HG02759 (cell line): ENCODE results near the gene GALR3.
"Not testable (repeated sequence)": the region's sequence is repeated elsewhere in the genome, so short reads cannot be mapped to it uniquely, and the experiment has no call there.

Source experiments
- ATAC-seq: cut with Tn5 transposase; IDR thresholded peaks from one replicate; pipeline ENCODE4 v1.9.1; 2021; ENCODE audit warnings: mild to moderate bottlenecking, moderate library complexity; ENCODE audit not compliant: unreplicated experiment

GALR3 gene, protein sequence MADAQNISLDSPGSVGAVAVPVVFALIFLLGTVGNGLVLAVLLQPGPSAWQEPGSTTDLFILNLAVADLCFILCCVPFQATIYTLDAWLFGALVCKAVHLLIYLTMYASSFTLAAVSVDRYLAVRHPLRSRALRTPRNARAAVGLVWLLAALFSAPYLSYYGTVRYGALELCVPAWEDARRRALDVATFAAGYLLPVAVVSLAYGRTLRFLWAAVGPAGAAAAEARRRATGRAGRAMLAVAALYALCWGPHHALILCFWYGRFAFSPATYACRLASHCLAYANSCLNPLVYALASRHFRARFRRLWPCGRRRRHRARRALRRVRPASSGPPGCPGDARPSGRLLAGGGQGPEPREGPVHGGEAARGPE

DNA sequence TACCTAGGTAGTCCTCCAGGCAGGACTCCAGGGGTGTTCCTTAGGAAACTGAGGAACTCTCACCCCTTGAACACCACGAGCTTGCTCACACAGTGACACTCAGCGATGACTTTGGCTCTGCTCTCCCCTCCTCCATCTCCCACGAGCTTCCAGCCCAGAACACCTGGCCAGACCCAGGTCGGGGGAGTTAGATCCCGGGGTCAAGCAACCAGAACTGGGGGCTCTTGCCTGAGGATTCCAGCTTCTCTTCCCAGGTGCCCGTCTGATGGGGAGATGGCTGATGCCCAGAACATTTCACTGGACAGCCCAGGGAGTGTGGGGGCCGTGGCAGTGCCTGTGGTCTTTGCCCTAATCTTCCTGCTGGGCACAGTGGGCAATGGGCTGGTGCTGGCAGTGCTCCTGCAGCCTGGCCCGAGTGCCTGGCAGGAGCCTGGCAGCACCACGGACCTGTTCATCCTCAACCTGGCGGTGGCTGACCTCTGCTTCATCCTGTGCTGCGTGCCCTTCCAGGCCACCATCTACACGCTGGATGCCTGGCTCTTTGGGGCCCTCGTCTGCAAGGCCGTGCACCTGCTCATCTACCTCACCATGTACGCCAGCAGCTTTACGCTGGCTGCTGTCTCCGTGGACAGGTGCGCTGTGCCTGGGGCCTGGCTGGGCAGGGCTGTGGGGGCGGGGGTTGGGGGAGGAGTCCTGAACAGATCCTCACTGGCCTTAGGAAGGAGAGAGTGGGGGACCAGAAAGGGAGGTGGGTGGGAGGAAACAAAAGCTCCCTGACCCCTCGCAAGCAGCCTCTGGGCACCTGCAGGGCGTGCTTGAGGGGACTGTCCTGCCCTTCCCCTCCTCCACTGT lies at the start of gene GALR3:
Gene GALR3 (plus strand): TSS at position 249 of the 852 bp plus-strand sequence. CDS start 25 bp downstream, at position 274.
- no peak for ATAC-seq

DNA sequence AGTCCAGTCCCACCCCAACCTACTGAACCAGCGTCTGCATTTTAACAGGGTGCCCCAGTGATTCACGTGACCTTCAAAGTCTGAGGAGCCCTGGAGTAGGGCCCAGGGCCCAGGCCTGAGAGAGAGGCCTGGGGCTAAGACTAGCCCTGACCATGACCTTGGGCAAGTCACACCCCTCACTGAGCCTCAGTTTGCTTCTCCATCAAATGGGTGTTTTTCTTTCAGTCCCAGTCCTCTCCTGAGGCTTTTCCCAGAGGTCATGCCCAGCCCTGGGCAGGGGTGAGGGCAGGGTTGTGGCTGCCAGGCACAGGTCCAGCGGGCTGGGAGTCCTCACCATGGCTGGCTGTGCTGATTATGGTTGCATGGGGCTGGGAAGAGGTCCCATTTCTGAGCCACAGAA lies 48.5 kb upstream of the GALR3 start:
- ATAC-seq: no peak

DNA sequence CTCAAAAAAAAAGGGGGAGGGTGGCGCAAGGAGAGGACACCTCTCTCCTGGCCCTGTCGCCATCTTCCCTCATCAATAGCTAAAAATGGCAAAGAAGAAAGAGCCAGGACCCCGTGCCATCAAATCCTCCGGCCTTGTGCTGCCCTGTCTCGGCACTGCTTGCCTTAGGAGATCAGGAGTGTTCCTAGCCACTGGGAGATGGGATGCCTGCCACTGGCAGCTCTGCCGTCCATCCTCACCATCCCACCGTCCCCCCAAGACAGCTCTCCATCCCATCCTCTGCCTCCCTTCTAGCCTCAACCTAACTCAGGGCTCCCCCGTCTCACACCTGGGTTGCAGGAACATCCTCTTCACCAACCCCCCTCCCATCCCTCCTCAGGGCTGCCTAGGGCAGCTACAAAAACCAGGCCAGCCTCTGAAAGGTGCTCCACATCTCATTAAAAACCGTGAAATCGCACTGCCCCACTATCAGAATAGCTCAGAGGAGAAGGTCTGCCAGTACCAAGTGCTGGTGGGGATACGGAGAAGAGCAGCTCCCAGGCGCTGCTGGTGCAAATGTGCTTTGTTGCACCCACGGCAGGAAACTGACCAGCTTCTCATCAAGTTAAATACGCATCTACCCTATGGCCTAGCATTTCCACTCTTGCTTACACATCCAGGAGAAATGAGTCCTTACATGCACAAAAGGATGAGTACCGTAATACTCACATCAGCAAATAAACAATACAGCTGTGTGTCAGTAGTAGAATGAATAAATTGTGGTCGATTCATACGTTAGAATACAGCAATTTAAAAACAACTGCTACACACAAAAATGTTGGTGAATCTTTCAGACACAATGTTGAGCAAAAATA lies 47.2 kb upstream of the GALR3 start:
- no peak for ATAC-seq

DNA sequence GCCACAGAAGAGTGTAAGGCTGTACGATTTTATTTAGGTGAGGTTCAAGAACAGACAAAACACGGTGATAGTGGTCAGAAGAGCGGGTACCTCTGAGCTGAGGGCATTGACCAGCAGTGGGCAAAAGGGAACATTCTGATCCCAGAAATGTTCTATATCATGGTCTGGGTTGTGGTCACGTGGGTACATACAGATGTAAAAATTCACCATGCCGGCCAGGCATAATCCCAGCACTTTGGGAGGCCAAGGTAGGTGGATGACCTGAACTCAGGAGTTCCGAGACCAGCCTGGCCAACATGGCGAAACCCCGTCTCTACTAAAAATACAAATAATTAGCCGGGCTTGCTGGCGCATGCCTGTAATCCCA lies 46.6 kb upstream of the GALR3 start:
- no peak for ATAC-seq

DNA sequence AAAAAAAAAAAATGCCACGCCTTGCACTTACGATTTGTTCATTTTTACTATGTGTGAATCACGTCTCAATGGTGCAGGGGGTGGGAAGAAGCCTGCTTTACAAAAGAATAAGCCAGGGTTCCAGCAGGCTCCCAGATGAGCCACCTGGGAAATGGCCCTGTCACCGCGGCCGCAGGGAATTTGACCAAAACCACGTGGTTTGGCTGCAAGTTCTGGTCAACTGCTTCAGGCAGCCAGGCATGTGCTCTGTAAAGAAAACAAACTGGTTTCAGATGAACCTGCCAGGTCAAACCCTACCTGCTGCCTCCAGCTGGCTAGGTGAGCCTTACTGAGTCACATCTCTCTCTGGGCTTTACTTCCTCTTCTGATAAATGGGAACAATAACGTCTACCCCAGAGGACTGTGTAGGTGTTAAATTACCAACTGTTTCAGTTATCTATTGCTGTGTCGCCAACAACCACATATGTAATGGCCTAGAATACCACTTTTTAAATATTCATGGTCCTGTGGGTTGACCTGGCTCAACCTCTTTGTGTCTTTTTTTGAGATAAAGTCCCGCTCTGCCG lies 46.0 kb upstream of the GALR3 start:
- ATAC-seq: peak; percentile 67

DNA sequence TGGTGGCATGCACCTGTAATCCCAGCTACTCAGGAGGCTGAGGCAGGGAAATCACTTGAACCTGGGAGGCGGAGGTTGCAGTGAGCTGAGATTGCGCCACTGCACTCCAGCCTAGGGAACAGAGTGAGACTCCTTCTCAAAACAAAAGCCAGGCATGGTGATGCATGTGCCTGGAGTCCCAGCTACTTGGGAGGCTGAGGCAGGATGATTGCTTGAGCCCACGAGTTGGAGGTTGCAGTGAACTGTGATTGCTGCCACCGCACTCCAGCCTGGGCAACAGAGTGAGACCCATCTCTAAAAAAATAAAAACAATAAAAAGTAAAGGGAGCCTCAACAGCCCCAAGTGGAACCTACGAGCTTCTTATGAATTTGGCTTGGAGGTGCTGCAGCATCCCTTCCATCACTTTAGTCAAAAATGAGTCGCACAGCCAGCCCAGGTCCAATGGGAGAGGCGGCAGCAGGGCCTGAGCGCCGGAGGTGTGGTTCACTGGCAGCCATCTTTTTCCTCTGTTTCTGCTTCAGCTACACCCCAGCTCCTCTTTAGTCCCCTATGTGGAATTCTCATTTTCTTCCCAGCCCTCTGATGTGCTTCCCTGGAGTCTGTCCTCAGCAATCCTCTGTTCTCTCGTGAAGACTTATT lies 44.7 kb upstream of the GALR3 start:
- no peak for ATAC-seq

DNA sequence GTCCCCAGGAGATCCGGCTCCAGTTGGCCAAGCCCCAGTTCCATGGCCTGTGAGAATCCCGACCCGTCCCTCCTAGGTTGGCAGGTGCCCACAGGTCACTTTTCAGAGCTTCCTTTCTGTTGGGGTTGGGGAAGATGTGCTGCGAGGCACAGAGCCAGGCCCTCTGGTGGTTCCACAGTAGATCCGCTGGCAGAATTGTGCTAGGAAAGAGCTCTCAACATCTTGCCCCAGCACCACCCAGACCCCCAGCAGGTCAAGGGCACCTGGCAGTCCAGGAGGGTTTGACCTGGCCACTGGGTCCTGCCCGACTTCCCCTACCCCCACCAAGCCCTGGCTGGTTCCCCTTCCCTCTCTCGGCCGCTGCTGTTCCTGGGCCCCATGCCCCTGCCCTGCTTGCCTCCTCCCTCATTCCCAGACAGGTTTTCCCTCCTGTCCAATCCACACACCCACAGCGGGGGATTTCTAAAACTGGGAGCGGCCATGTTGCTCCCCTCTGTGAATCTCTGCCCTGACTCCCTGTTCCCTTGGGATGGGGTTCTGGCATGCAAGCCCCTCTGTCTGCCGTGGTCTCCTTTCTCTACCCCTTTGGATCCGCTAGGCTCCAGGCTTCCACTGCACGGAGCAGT lies 41.6 kb upstream of the GALR3 start:
- ATAC-seq: no peak

DNA sequence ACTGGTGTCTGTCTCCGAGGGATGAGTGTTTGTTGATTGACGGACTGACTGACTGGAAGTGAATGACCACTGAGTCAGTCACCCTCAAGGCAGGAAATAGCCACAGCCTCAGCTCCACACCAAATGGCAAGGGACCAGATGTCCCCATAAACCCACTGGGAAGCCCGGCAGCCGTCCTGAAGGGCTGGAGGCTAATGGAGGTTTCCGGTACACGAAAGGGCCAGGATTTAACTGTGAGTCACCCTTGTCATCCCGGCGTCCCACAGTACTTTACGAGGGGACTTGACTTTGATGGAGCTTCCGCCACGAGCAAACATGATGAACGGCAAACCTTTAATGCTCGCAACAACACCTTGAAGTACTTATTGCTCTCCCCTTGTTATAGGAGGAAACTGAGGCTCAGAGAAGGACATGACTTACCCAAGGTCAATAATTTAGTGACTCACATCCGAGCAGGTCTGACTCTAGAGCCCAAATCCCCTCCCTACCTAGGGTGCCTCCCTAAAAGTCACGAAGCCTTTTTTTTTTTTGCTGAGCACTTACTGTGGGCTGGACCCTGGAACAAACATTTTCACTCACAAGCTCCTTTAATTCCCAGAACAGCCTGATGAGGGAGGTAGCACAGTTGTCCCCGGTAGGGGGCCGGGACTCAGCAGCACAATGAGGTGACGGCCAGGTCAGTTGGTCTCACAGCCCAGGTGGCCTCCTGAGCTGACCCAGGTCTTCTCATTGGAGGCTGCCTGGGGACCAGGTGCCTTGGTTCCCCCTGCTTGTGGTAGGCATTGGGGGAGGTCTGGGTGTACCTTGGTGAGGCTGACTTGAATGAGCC lies 40.6 kb upstream of the GALR3 start:
- no peak for ATAC-seq

DNA sequence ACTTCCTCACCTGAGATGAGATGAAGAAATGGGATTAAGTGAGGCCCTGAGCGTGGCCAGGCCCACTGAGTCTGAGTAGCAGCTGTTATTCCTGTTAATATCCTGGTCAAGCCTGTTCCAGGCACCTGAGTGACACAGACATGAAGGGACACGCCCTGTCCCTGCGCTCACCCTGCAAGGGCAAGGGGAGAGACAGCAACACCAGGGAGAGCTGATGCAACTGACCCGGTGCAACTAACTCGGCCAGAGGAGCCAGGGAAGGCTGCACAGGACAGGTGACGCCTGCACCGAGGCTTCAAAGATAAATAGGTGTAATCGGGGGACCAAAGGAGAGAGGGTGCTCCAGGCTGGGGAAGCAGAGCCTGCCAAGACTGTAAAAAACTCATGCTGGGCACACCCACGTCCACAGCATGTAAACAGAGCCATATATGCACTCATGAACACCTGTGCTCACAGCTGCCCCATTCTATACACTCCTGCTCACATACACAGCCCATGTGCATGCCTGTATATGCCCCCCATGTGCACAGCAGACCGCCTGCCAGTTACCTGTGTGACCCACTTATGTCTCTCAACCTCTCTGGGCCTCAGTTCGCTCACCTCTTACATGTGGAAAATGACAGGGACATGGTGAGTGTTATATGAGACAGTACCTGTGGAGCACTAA lies 38.2 kb upstream of the GALR3 start:
- no peak for ATAC-seq

DNA sequence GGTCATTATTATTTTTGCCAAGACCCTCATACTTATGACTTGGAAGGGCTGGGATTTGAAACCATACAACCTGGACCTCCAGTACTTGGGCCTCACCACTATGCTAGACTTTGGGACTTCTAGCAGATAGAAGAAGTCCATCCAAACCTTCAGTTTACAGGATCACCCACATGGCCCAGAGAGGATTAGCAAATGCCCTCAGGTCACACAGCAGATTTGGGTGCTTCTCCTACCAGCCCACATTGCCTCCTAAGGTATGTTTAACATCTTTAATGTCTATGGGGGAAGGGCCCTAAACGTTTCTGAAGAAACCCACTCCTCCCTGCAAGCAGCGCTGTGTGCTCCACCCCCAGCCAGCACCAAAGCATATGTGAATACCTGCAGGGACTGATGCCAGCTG lies 32.9 kb upstream of the GALR3 start:
- no peak for ATAC-seq

DNA sequence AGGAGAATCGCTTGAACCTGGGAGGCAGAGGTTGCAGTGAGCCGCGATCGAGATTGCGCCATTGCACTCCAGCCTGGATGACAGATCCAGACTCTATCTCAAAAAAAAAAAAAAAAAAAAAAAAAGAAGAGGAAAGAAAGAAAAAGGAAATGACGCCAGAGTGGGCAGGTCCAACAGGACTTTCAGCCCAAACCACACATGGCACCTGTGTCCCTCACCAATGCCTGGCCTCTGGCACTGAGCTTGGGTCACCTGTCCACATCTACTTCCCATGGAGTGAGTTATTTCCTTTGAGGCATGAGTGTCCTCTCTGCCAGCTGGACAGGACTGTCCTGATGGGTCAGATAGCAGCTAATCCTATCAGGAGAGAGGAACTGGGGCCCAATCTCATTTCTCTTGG lies 30.7 kb upstream of the GALR3 start:
- no peak for ATAC-seq

DNA sequence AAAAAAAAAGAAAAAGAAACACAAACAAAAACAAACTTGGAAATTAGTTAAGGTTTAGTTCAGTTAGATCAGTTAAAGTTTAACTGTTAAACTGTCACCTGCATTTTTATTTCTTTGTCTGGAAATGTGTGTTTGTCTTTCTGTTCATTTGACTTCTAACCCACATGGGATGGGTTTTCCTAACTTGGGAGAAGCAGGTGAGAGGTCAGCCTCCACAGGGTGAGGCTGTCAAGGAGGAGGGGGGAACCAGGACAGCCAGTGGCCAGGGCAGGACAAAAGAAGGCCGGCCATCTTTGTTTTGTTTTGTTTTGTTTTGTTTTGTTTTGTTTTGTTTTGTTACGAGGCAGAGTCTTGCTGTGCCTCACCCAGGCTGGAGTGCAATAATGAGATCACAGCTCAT lies 28.8 kb upstream of the GALR3 start:
- no peak for ATAC-seq

DNA sequence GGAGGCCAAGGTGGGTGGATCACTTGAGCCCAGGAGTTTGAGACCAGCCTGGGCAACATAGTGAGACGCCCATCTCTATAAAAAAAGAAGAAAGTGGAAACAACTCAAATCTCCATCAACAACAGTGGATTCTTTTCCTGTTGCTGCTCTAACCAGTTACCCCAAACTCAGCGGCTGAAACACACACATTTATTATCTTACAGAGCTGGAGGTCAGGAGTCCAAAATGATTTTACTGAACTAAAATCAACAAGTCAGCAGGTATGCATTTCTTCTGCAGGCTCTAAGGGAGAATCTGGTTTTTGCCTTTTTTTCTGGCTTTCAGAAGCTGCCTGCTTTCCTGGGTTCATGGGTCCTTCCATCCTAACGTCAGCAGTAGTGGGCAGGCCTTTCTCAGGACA lies 27.1 kb upstream of the GALR3 start:
- ATAC-seq: no peak

DNA sequence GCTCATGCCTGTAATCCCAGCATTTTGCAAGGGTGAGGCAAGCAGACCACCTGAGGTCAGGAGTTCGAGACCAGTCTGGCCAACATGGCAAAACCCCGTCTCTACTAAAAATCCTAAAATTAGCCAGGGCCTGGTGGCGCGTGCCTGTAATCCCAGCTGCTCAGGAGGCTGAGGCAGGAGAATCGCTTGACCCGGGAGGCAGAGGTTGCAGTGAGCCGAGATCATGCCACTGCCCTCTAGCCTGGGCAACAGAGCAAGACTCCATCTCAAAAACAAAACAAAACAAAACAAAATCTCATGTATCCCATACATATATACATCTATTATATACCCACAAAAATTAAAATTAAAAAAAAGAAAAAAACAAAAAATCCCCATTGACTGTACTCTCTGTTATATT lies 25.9 kb upstream of the GALR3 start:
- not testable (repeated sequence) for ATAC-seq

DNA sequence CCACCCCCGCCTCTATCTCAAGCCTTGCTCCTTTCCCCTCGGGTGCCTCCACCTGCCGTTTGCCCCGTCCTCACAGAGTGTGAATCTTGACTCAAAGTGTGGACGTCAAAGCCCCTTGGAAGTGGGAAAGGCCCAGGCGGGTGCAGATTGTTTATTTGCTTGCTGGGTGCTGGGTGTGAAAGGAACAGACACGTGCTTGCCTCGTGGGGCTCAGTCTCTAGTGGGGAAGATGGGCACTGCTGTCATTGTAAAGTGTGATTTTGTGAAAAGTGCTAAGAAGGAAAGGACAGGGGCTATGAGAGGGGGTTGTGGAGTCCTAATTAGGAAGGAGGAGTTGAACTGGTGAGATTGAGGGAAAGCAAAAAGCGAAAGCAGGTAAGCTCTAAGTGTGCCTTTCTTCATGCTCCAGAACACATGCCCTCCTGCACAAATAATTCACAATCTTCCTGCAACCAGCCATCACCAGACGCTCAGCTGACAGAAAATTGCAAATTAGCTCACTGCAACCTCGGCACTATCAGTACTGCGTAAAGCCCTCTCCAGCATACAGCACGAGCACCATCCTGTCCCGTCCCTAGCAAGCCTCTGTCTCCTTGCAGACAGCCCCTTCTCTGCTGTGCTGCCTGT lies 25.2 kb upstream of the GALR3 start:
- ATAC-seq: no peak

DNA sequence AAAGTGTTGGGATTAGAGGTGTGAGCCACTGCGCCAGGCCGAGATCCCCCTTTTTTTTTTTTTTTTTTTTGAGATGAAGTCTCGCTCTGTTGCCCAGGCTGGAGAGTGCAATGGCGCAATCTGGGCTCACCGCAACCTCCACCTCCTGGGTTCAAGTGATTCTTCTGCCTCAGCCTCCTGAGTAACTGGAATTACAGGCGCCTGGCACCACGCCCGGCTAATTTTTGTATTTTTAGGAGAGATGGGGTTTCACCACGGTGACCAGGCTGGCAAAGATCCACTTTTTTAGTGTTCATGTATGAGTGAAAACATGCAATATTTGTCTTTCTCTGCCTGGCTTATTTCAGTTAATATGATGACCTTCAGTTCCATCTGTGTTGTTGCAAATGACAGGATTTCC lies 23.2 kb upstream of the GALR3 start:
- ATAC-seq: not testable (repeated sequence)

DNA sequence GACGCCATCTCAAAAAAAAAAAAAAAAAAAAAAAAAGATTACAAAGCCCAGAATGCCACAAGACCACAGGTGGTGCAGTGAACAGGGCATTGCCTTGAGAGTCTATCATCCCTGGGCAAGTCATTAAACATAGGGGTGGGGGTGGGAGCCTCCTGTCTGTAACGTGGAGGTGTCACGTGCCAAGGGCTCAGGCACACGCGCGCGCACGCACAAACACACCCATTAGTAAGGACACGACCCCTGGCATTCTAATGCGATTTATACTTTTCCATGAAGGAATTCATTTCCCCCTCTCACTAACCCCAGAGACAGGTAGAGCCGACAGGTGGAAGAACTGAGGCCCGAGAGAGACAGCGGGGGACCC lies 21.3 kb upstream of the GALR3 start:
- ATAC-seq: no peak
